IMR-90 (cell line): Measurements from ENCODE around the gene UBASH3A. TPM values are rescaled to one million over a fixed set of nuclear protein-coding genes. Genes with fewer than 3 reads are reported as not detected.

Experiments used
- ATAC-seq: fragments of 200-7000 bp; cut with Tn5 transposase; 2 replicates; pipeline ENCODE4 v1.9.1; 2020; ENCODE audit warnings: low read depth, mild to moderate bottlenecking, moderate library complexity
- BruUV-seq: library from RNA; stranded (reverse); fragments of 400-500 nt; replicated peaks from 2 replicates; lab custom pipeline; 2021; lab: Mats Ljungman, UMichigan
- CTCF ChIA-PET: fragments of 300-600 bp; formaldehyde crosslinking; extraction: SDS; loops from one replicate; lab custom pipeline; 2021; ENCODE audit warnings: antibody characterized with exemption; lab: Yijun Ruan, JAX
- POLR2A ChIA-PET: fragments of 300-600 bp; sonication (Branson Sonifier 250); formaldehyde crosslinking; loops from one replicate; lab custom pipeline; 2022; ENCODE audit warnings: antibody characterized with exemption; ENCODE audit not compliant: unreplicated experiment; lab: Charles Lee
- DNase-seq: peaks from one replicate; pipeline ENCODE4 v3.0.0; 2013
- H2AFZ ChIP-seq: replicated peaks from 2 replicates; pipeline ENCODE3; 2013; ENCODE audit warnings: low read length, mild to moderate bottlenecking; ENCODE audit not compliant: poor library complexity
- H2AK5ac ChIP-seq: 2 replicates; pipeline ENCODE4 v1.6.1; 2013; ENCODE audit warnings: low read depth, low read length, inconsistent platforms
- H2AK9ac ChIP-seq: replicated peaks from 2 replicates; pipeline ENCODE3; 2013; ENCODE audit warnings: mild to moderate bottlenecking, low read depth, low read length, moderate library complexity; ENCODE audit not compliant: poor library complexity
- H2BK120ac ChIP-seq: 2 replicates; pipeline ENCODE4 v1.6.1; 2013; ENCODE audit warnings: low read depth, low read length, inconsistent platforms
- H2BK15ac ChIP-seq: 3 replicates; pipeline ENCODE4 v1.6.1; 2013; ENCODE audit warnings: low read depth, low read length, inconsistent platforms
- H2BK20ac ChIP-seq: 2 replicates; pipeline ENCODE4 v1.6.1; 2013; ENCODE audit warnings: low read depth, mild to moderate bottlenecking, inconsistent platforms, low read length, moderate library complexity
- H2BK5ac ChIP-seq: 2 replicates; pipeline ENCODE4 v1.6.1; 2013; ENCODE audit warnings: mild to moderate bottlenecking, low read depth, low read length, inconsistent platforms; ENCODE audit not compliant: poor library complexity, severe bottlenecking
- H3K14ac ChIP-seq: replicated peaks from 2 replicates; pipeline ENCODE4 v1.6.1; 2013; ENCODE audit warnings: low read depth, low read length, inconsistent platforms
- H3K18ac ChIP-seq: 2 replicates; pipeline ENCODE4 v1.6.1; 2013; ENCODE audit warnings: low read depth, low read length, control low read depth
- H3K23ac ChIP-seq: 2 replicates; pipeline ENCODE4 v1.6.1; 2013; ENCODE audit warnings: low read depth, low read length, inconsistent platforms
- H3K27ac ChIP-seq: 2 replicates; pipeline ENCODE4 v1.5.1; 2013; ENCODE audit warnings: mild to moderate bottlenecking, control low read depth, low read length; ENCODE audit not compliant: insufficient read depth
- H3K27me3 ChIP-seq: 2 replicates; pipeline ENCODE4 v1.6.1; 2013; ENCODE audit warnings: low read length; ENCODE audit not compliant: control insufficient read depth, insufficient read depth
- H3K36me3 ChIP-seq: 2 replicates; pipeline ENCODE4 v1.6.1; 2013; ENCODE audit warnings: low read length, mixed read lengths; ENCODE audit not compliant: control insufficient read depth, insufficient read depth
- H3K4ac ChIP-seq: 2 replicates; pipeline ENCODE4 v1.6.1; 2013; ENCODE audit warnings: low read depth, low read length, inconsistent platforms
- H3K4me1 ChIP-seq: 2 replicates; pipeline ENCODE4 v1.6.1; 2013; ENCODE audit warnings: low read length, mixed read lengths; ENCODE audit not compliant: control insufficient read depth, insufficient read depth
- H3K4me2 ChIP-seq: 2 replicates; pipeline ENCODE4 v1.6.1; 2013; ENCODE audit warnings: low read depth, mild to moderate bottlenecking, control low read depth, low read length, moderate library complexity
- H3K4me3 ChIP-seq: 2 replicates; pipeline ENCODE4 v1.5.1; 2013; ENCODE audit warnings: low read depth, mild to moderate bottlenecking, control low read depth, low read length, moderate library complexity; ENCODE audit not compliant: insufficient read depth
- H3K56ac ChIP-seq: 2 replicates; pipeline ENCODE4 v1.6.1; 2013; ENCODE audit warnings: low read length, inconsistent platforms; ENCODE audit not compliant: insufficient read depth; ENCODE audit errors: extremely low read depth
- H3K79me1 ChIP-seq, 2 experiments: 2 replicates each; pipeline ENCODE4 v1.6.1; 2013; ENCODE audit warnings: low read length in 2 of 2, inconsistent platforms in 1 of 2, low read depth in 1 of 2
- H3K9ac ChIP-seq: 2 replicates; pipeline ENCODE4 v1.6.1; 2013; ENCODE audit warnings: low read depth, low read length, control low read depth
- H3K9me1 ChIP-seq: 2 replicates; pipeline ENCODE4 v1.6.1; 2013; ENCODE audit warnings: low read length, inconsistent platforms; ENCODE audit not compliant: insufficient read depth
- H3K9me3 ChIP-seq: 2 replicates; pipeline ENCODE4 v1.6.1; 2013; ENCODE audit warnings: low read length; ENCODE audit not compliant: control insufficient read depth, insufficient read depth
- H4K20me1 ChIP-seq: 2 replicates; pipeline ENCODE4 v1.6.1; 2013; ENCODE audit warnings: low read length, inconsistent platforms; ENCODE audit not compliant: insufficient read depth
- H4K5ac ChIP-seq: 2 replicates; pipeline ENCODE4 v1.6.1; 2013; ENCODE audit warnings: mild to moderate bottlenecking, low read depth, low read length, control low read depth
- H4K8ac ChIP-seq, 2 experiments: 2 replicates each; pipeline ENCODE4 v1.6.1; 2013; ENCODE audit warnings: low read depth in 2 of 2, low read length in 2 of 2, control low read depth in 1 of 2, inconsistent platforms in 1 of 2
- H4K91ac ChIP-seq: 2 replicates; pipeline ENCODE4 v1.6.1; 2013; ENCODE audit warnings: low read depth, low read length, inconsistent platforms; ENCODE audit not compliant: insufficient read depth
- RCOR1 ChIP-seq: IDR thresholded peaks from 2 replicates; pipeline ENCODE4 v1.6.1; 2012; ENCODE audit warnings: mild to moderate bottlenecking, low read length, improper control_type of control experiment; ENCODE audit not compliant: insufficient replicate concordance
- WGBS, 2 experiments: methylation state at CpG; one replicate each; pipeline versions ENCODE4 v1.1.5 to v1.1.7; 2013; ENCODE audit warnings: missing lambda C conversion rate in 2 of 2; ENCODE audit not compliant: insufficient read length in 1 of 2; ENCODE audit errors: extremely low coverage in 2 of 2; 5-methylcytosine and 5-hydroxymethylcytosine counted together
- dilution Hi-C: fragments of 300-500 bp; cut with HindIII; formaldehyde crosslinking; loops from one replicate; pipeline ENCODE4 v1.14.3; 2018; ENCODE audit warnings: low sequenced_read_pairs; ENCODE audit not compliant: unreplicated experiment
- in situ Hi-C: fragments of 300-500 bp; cut with MboI; formaldehyde crosslinking; loops from 3 replicates; pipeline ENCODE4 v1.14.3; 2019; ENCODE audit warnings: low sequenced_read_pairs, inconsistent platforms, mixed read lengths
- intact Hi-C: fragments of 100-400 bp; cut with micrococcal nuclease; formaldehyde crosslinking; loops from 2 replicates; pipeline ENCODE4 v1.10.0; 2022
- polyA plus RNA-seq, 3 experiments: library from polyadenylated mRNA; depleted of rRNA; stranded (reverse); fragments of >200 nt; gene quantifications; 2 replicates each; pipeline ENCODE4 v1.2.3, GENCODE V29; 2012; ENCODE audit warnings: low replicate concordance in 1 of 3
- total RNA-seq: library from RNA; depleted of rRNA; stranded (reverse); fragments of >200 nt; gene quantifications from 2 replicates; pipeline ENCODE4 v1.2.3, GENCODE V29; 2012
- TF ChIP-seq, protein P1 (sequence below): fragments of 150-350 bp; IDR thresholded peaks from 2 replicates; pipeline ENCODE4 v1.6.1; 2017; ENCODE audit warnings: mild to moderate bottlenecking, antibody characterized with exemption, low read length, low read depth

Gene UBASH3A
- total and polyA plus RNA-seq, 2 of the 4 experiments (the other 2 are of a cell fraction): not detected

GRCh38 chr21:42484966-42485365 is 81.3 kb downstream of the UBASH3A start:
- no peak overlapping the region for H3K27ac ChIP-seq
- no peak overlapping the region for H3K56ac ChIP-seq
- BruUV-seq: no TSS peak
- H2AK5ac ChIP-seq: no peak overlapping the region
- H2BK20ac ChIP-seq: no peak overlapping the region
- peaks cover 20% of the 10 kb centered on the region; the same call in 1 of the 2 replicates for H3K27me3 ChIP-seq
- no peak overlapping the region for H3K4me3 ChIP-seq
- no peaks in the 10 kb centered on the region for H3K79me1 ChIP-seq
- no peaks in the 10 kb centered on the region for H3K9me1 ChIP-seq
- H3K14ac ChIP-seq: no peak overlapping the region
- no CpG with 5 or more reads among the region's 7 CpGs for WGBS, 2 experiments
- ChIA-PET POLR2A (no interaction called here), CTCF (no interaction called here)
- H3K4me2 ChIP-seq: no peak overlapping the region
- H3K23ac ChIP-seq: no peak overlapping the region
- TF ChIP-seq, protein P1, sequence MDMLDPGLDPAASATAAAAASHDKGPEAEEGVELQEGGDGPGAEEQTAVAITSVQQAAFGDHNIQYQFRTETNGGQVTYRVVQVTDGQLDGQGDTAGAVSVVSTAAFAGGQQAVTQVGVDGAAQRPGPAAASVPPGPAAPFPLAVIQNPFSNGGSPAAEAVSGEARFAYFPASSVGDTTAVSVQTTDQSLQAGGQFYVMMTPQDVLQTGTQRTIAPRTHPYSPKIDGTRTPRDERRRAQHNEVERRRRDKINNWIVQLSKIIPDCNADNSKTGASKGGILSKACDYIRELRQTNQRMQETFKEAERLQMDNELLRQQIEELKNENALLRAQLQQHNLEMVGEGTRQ: no peak
- no peak for TF ChIP-seq RCOR1
- no peak for ATAC-seq
- no peak overlapping the region for H2BK120ac ChIP-seq
- intact Hi-C loops (no loop called here), in situ Hi-C loops (no loop called here), dilution Hi-C loops (no loop called here)
- H3K4me1 ChIP-seq: no peaks in the 10 kb centered on the region
- H4K8ac ChIP-seq: no peak overlapping the region
- H3K36me3 ChIP-seq: no peaks in the 10 kb centered on the region
- no peak overlapping the region for H2BK15ac ChIP-seq
- no peak overlapping the region for H3K9ac ChIP-seq
- H3K18ac ChIP-seq: no peak overlapping the region
- no peaks in the 10 kb centered on the region; the same call in 1 of the 2 replicates for H3K9me3 ChIP-seq
- no peak overlapping the region for H2AK9ac ChIP-seq
- no peak overlapping the region for H4K5ac ChIP-seq
- no peak overlapping the region for H4K91ac ChIP-seq
- H3K4ac ChIP-seq: no peak overlapping the region
- H4K20me1 ChIP-seq: no peaks in the 10 kb centered on the region
- no peak overlapping the region for H2BK5ac ChIP-seq
- H2AFZ ChIP-seq: no peak overlapping the region
- DNase-seq: no peak
